H9 (cell line): ENCODE results near the gene ABCG1. TPM values are rescaled to one million over a fixed set of nuclear protein-coding genes. Genes with fewer than 3 reads are reported as not detected.

Experiments used
- DNase-seq: peaks from one replicate; pipeline ENCODE4 v3.0.0-alpha.2; 2017
- H2AFZ ChIP-seq: one replicate; pipeline ENCODE4 v1.6.1; 2013; ENCODE audit warnings: mild to moderate bottlenecking, low read length, control low read depth, moderate library complexity
- H2AK5ac ChIP-seq: 2 replicates; pipeline ENCODE4 v1.6.1; 2013; ENCODE audit warnings: low read length, control low read depth, mixed read lengths; ENCODE audit not compliant: insufficient read length
- H2BK120ac ChIP-seq: one replicate; pipeline ENCODE4 v1.6.1; 2013; ENCODE audit warnings: low read depth, mild to moderate bottlenecking, low read length, control low read depth, inconsistent platforms; ENCODE audit not compliant: poor library complexity, severe bottlenecking
- H2BK12ac ChIP-seq: 2 replicates; pipeline ENCODE4 v1.6.1; 2013; ENCODE audit warnings: low read length, control low read depth, mixed read lengths, low read depth; ENCODE audit not compliant: insufficient read length
- H2BK15ac ChIP-seq: 2 replicates; pipeline ENCODE4 v1.6.1; 2013; ENCODE audit warnings: low read depth, low read length, control low read depth
- H2BK20ac ChIP-seq: one replicate; pipeline ENCODE4 v1.6.1; 2013; ENCODE audit warnings: low read depth, mild to moderate bottlenecking, low read length, control low read depth, inconsistent platforms; ENCODE audit not compliant: poor library complexity, severe bottlenecking
- H2BK5ac ChIP-seq: 2 replicates; pipeline ENCODE4 v1.6.1; 2013; ENCODE audit warnings: low read length, control low read depth, mixed read lengths; ENCODE audit not compliant: insufficient read length
- H3K14ac ChIP-seq: 2 replicates; pipeline ENCODE4 v1.6.1; 2013; ENCODE audit warnings: low read length, control low read depth; ENCODE audit not compliant: insufficient read depth
- H3K18ac ChIP-seq: 2 replicates; pipeline ENCODE4 v1.6.1; 2013; ENCODE audit warnings: low read depth, mild to moderate bottlenecking, mixed read lengths, low read length, control low read depth; ENCODE audit not compliant: insufficient read length
- H3K23ac ChIP-seq: 2 replicates; pipeline ENCODE4 v1.6.1; 2013; ENCODE audit warnings: low read length, control low read depth, mixed read lengths, low read depth; ENCODE audit not compliant: insufficient read length
- H3K23me2 ChIP-seq: 2 replicates; pipeline ENCODE4 v1.6.1; 2013; ENCODE audit warnings: low read depth, mild to moderate bottlenecking, mixed read lengths, low read length, control low read depth; ENCODE audit not compliant: insufficient read length, poor library complexity, severe bottlenecking
- H3K27ac ChIP-seq: 2 replicates; pipeline ENCODE4 v1.5.1; 2013; ENCODE audit warnings: low read length, control low read depth, mixed read lengths, low read depth; ENCODE audit not compliant: insufficient read length
- H3K27me3 ChIP-seq: 2 replicates; pipeline ENCODE4 v1.6.1; 2013; ENCODE audit warnings: low read length, control low read depth, inconsistent platforms; ENCODE audit not compliant: insufficient read depth
- H3K4ac ChIP-seq: 2 replicates; pipeline ENCODE4 v1.6.1; 2013; ENCODE audit warnings: low read depth, mild to moderate bottlenecking, control low read depth, inconsistent platforms, low read length, moderate library complexity
- H3K4me1 ChIP-seq: 2 replicates; pipeline ENCODE4 v1.6.1; 2013; ENCODE audit warnings: low read length, control low read depth, inconsistent platforms; ENCODE audit not compliant: insufficient read depth
- H3K4me2 ChIP-seq: 2 replicates; pipeline ENCODE4 v1.6.1; 2013; ENCODE audit warnings: low read length, control low read depth, mixed read lengths; ENCODE audit not compliant: insufficient read length, insufficient read depth
- H3K56ac ChIP-seq: 2 replicates; pipeline ENCODE4 v1.6.1; 2013; ENCODE audit warnings: low read depth, mild to moderate bottlenecking, mixed read lengths, low read length, control low read depth; ENCODE audit not compliant: insufficient read length
- H3K79me1 ChIP-seq: 2 replicates; pipeline ENCODE4 v1.6.1; 2013; ENCODE audit warnings: low read depth, mild to moderate bottlenecking, moderate library complexity, low read length, control low read depth, inconsistent platforms; ENCODE audit not compliant: insufficient read depth, poor library complexity, severe bottlenecking
- H3K79me2 ChIP-seq: 2 replicates; pipeline ENCODE4 v1.6.1; 2013; ENCODE audit warnings: low read length, control low read depth, inconsistent platforms; ENCODE audit not compliant: insufficient read depth
- H3K9ac ChIP-seq: 2 replicates; pipeline ENCODE4 v1.6.1; 2013; ENCODE audit warnings: low read length, control low read depth, mixed read lengths; ENCODE audit not compliant: insufficient read length; ENCODE audit errors: extremely low read depth
- H3K9me3 ChIP-seq: one replicate; pipeline ENCODE4 v1.6.1; 2013; ENCODE audit warnings: low read depth, low read length, inconsistent platforms; ENCODE audit not compliant: control insufficient read depth
- H3T11ph ChIP-seq: one replicate; pipeline ENCODE4 v1.6.1; 2013; ENCODE audit warnings: mild to moderate bottlenecking, low read length, control low read depth, inconsistent platforms
- H4K20me1 ChIP-seq: one replicate; pipeline ENCODE4 v1.6.1; 2013; ENCODE audit not compliant: control insufficient read depth, insufficient read length, insufficient read depth
- H4K5ac ChIP-seq: 2 replicates; pipeline ENCODE4 v1.6.1; 2013; ENCODE audit warnings: low read depth, mild to moderate bottlenecking, mixed read lengths, low read length, control low read depth; ENCODE audit not compliant: insufficient read length
- H4K8ac ChIP-seq: replicated peaks from 2 replicates; pipeline ENCODE4 v1.6.1; 2013; ENCODE audit warnings: low read length, control low read depth, mixed read lengths, low read depth; ENCODE audit not compliant: insufficient read length
- H4K91ac ChIP-seq: 2 replicates; pipeline ENCODE4 v1.6.1; 2013; ENCODE audit warnings: low read depth, mild to moderate bottlenecking, moderate library complexity, mixed read lengths, low read length, control low read depth; ENCODE audit not compliant: insufficient read length
- H3K27ac Mint-ChIP-seq, 3 experiments: 2 replicates in 2 of 3; 3 replicates in 1 of 3; pipeline ENCODE4 v1.8.0; 2020 to 2021; ENCODE audit warnings: mixed read lengths in 3 of 3, mild to moderate bottlenecking in 1 of 3, moderate library complexity in 1 of 3
- H3K27me3 Mint-ChIP-seq: 2 replicates; pipeline ENCODE4 v1.8.0; 2021; ENCODE audit warnings: low read depth, mild to moderate bottlenecking, moderate library complexity, mixed read lengths
- H3K36me3 Mint-ChIP-seq, 3 experiments: 2 replicates in 2 of 3; 3 replicates in 1 of 3; pipeline ENCODE4 v1.8.0; 2020 to 2021; ENCODE audit warnings: low read depth in 3 of 3, mixed read lengths in 3 of 3; ENCODE audit not compliant: insufficient read depth in 1 of 3
- H3K4me1 Mint-ChIP-seq, 2 experiments: 2 replicates each; pipeline ENCODE4 v1.8.0; 2020; ENCODE audit warnings: mixed read lengths in 2 of 2
- H3K4me3 Mint-ChIP-seq, 2 experiments: 2 replicates in 1 of 2; 3 replicates in 1 of 2; pipeline ENCODE4 v1.8.0; 2020 to 2021; ENCODE audit warnings: mild to moderate bottlenecking in 2 of 2, mixed read lengths in 2 of 2, moderate library complexity in 1 of 2
- H3K9me3 Mint-ChIP-seq, 2 experiments: 2 replicates in 1 of 2; 3 replicates in 1 of 2; pipeline ENCODE4 v1.8.0; 2020; ENCODE audit warnings: mild to moderate bottlenecking in 2 of 2, mixed read lengths in 2 of 2, moderate library complexity in 1 of 2
- CTCF ChIP-seq: fragments of 200-600 bp; sonication (generic); conservative IDR thresholded peaks from 3 replicates; pipeline ENCODE4 v1.8.0; 2021; ENCODE audit warnings: antibody characterized with exemption, mild to moderate bottlenecking
- WGBS: extraction: QIAGEN DNeasy Blood & Tissue Kit; methylation state at CpG from one replicate; pipeline ENCODE4 v1.1.7; 2013; ENCODE audit warnings: missing lambda C conversion rate, low lambda C conversion rate, mixed read lengths; ENCODE audit not compliant: insufficient read length; ENCODE audit errors: extremely low coverage; 5-methylcytosine and 5-hydroxymethylcytosine counted together
- total RNA-seq: library from RNA; stranded (reverse); gene quantifications from 2 replicates; pipeline ENCODE4 v1.2.1, GENCODE V29; 2021

ABCG1 gene
- total RNA-seq, 1 experiment from 2014 or later: 0.83 TPM

DNA sequence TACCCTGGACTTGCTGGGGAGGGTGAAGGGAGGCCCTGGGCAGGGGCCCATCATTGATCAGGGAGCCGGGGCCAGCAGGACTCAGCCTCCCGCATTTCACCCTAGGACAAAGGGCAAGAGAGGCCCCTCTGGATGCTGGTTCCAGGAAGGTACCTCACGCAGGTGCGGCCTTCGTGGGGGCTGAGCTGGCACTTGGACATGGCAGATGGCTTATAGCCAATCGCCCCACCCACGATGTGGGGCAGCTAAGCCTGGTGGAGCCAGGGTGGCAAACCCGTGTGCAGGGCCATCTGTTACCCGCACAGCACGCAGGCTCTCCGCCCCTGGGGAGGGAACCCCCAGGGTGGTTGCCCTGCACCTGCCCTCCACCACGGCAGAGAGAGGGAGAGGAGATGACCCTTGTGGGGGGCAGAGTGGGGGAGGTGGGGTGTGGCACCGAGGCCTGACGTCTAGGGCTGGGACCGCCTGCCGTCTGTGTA is 93.7 kb downstream of the ABCG1 start:
- Histone ChIP-seq H2BK20ac (no peak overlapping the region), H2BK5ac (no peak overlapping the region), H3K23me2 (no peaks in the 10 kb centered on the region), H3K18ac (no peak overlapping the region), H2AFZ (no peak overlapping the region), H3K79me2 (no peaks in the 10 kb centered on the region), H3K23ac (no peak overlapping the region), H4K8ac (no peak overlapping the region), H4K20me1 (no peaks in the 10 kb centered on the region), H3K27me3 (no peaks in the 10 kb centered on the region), H3K4ac (no peak overlapping the region), H2BK120ac (no peak overlapping the region), H3K9ac (no peak overlapping the region), H3T11ph (no peak overlapping the region), H3K4me2 (no peak overlapping the region), H3K27ac (no peak overlapping the region), H4K5ac (no peak overlapping the region), H3K4me1 (peaks cover 10% of the 10 kb centered on the region; the same call in 1 of the 2 replicates), H3K56ac (no peak overlapping the region), H3K14ac (no peak overlapping the region), H3K79me1 (no peaks in the 10 kb centered on the region), H2BK12ac (no peak overlapping the region), H4K91ac (no peak overlapping the region), H2BK15ac (no peak overlapping the region), H3K9me3 (no peaks in the 10 kb centered on the region), H2AK5ac (no peak overlapping the region)
- Mint-ChIP-seq H3K27me3 (peaks cover 7% of the 10 kb centered on the region), H3K4me1 (peaks cover 51 to 52% of the 10 kb centered on the region in 2 experiments), H3K9me3 (no peaks in the 10 kb centered on the region; a peak in 1 of 5 replicates), H3K27ac (no peak overlapping the region), H3K36me3 (no peaks in the 10 kb centered on the region), H3K4me3 (no peak overlapping the region)
- no CpG with 5 or more reads among the region's 16 CpGs for WGBS
- TF ChIP-seq CTCF: no peak
- DNase-seq: no peak
